Subcutaneous adipose tissue (tissue), 4 donors: Measurements from ENCODE around the gene NPHP4. TPM values are rescaled to one million over a fixed set of nuclear protein-coding genes. Genes with fewer than 3 reads are reported as not detected.

Experiments used
- total RNA-seq, 4 donors: library from RNA; depleted of rRNA; stranded (reverse); fragments of >200 nt; gene quantifications; one replicate each; pipeline ENCODE4 v1.1.0, GENCODE V29; 2016
- TF ChIP-seq, protein P1 (sequence below): fragments of 450-650 bp; IDR thresholded peaks from one replicate; pipeline ENCODE4 v1.5.1; 2016; ENCODE audit warnings: low read depth, mild to moderate bottlenecking, control low read depth, antibody characterized with exemption, moderate library complexity

Gene NPHP4
- total RNA-seq, 4 donors from 2014 or later, result 7.3 to 11.9 (median 9.5) TPM

DNA sequence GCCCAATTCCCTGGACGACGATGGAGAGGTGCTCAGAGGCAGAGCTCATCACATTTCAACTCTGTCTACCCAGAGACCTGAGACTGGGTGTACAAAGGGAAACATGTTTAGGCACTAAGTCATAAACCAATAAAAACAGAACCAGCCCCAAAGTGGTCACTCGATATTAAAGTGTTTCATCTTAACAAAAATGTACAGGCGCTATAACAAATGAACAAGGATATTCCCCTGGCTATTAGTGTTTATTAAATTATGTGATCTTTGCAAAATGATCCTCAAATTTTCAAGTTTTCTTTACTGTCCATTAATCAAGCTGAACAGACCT, 43.6 kb downstream of the NPHP4 start:
- TF ChIP-seq, protein P1, sequence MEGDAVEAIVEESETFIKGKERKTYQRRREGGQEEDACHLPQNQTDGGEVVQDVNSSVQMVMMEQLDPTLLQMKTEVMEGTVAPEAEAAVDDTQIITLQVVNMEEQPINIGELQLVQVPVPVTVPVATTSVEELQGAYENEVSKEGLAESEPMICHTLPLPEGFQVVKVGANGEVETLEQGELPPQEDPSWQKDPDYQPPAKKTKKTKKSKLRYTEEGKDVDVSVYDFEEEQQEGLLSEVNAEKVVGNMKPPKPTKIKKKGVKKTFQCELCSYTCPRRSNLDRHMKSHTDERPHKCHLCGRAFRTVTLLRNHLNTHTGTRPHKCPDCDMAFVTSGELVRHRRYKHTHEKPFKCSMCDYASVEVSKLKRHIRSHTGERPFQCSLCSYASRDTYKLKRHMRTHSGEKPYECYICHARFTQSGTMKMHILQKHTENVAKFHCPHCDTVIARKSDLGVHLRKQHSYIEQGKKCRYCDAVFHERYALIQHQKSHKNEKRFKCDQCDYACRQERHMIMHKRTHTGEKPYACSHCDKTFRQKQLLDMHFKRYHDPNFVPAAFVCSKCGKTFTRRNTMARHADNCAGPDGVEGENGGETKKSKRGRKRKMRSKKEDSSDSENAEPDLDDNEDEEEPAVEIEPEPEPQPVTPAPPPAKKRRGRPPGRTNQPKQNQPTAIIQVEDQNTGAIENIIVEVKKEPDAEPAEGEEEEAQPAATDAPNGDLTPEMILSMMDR, result no peak

DNA sequence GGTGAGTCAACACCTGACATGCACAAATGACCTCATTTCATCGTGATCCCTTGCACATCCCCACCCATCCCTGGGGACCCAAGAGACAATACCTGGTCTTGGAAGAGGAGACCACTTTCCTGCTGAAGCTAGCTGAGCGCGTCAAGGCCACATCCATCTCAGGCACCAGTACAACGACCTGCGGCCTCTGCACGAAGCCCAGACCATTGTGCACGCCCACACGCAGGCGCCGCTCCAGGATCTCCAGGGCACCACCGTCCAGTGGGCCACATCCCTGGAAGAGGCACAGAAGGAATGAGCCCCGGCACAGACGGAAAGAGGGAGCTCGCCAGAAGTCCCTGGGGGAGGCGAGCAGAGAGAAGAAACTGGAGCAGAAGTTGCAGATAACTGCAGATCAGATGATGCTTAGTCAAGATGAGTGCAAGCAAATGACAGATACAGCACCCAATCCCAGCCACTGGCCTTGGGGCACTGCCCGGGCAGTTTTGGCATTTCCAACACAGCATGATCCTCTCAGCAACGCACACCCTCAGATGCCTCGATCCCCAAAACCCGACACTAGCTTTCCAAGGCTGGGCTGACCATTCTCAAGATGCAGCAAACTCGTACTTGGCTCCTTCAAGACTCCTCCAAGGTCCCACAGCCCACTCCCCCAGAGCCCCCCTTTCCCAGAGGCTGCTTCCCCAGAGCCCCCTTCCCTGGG, 44.1 kb downstream of the NPHP4 start:
- TF ChIP-seq, protein P1, result no peak

DNA sequence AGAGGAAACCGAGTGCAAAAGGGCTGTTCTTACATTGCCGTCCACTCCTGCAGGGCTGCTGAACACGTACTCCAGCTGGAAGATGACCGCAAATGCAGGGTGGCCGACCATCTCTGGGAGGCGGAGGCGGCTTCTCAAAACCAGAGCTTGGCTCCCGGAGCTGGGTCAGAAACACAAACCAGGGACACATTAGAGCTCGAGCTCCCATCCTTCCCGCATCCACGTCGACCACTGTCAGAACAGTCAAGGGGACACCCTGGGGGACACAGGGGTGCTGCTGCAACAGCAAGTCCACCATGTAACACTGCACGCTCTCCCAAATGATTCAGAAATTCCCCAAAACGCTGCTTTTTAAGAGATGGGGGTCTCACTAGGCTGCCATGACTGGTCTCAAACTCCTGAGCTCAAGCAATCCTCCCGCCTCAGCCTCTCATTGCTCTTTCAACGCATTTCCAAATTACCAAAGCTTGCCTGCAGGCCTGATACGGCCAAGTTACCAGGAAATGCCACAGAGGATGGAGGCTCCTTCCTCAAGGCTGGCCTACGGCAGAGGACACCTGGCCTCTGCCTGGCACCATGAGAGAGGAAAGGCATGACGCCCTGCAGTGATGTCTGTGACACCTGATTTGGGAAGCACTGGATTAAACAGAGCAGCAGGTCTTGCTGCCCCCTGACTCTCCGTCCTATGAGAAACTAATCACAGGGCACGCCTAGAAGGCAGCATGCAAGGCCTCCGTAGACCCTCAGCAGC, 45.0 kb downstream of the NPHP4 start:
- TF ChIP-seq, protein P1, result no peak

DNA sequence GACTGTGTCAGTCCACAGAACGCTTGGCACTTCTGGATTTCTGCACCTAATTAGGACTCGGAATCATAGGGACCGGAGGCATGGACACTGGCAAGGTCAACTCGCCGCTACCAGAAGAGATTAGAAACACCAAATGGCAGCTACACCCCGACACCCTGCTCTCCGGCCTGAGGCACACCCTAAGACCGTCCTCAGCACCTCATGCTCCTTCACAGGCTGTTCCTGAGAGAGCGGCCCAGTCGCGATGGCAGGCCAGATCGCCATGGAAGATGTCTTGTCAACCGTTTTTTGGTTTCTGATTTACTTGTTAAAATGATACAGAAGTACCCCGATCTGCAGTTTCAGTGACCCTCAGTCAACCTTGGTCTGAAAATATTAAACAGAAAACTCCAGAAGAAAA, 46.8 kb downstream of the NPHP4 start:
- TF ChIP-seq, protein P1, result no peak

DNA sequence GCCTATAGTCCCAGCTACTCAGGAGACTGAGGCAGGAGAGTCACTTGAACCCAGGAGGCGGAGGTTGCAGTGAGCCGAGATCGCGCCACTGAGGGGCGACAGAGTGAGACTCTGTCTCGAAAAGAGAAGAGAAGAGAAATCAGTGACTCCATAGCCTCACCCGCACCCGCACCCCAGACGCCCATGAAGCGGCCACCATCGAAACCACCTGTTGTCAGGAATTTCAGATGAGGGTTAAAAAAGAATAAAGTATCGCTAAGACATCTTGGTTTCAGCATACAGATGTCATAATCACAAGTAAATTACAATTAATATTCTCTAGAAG, 47.4 kb downstream of the NPHP4 start:
- TF ChIP-seq, protein P1, result no peak

DNA sequence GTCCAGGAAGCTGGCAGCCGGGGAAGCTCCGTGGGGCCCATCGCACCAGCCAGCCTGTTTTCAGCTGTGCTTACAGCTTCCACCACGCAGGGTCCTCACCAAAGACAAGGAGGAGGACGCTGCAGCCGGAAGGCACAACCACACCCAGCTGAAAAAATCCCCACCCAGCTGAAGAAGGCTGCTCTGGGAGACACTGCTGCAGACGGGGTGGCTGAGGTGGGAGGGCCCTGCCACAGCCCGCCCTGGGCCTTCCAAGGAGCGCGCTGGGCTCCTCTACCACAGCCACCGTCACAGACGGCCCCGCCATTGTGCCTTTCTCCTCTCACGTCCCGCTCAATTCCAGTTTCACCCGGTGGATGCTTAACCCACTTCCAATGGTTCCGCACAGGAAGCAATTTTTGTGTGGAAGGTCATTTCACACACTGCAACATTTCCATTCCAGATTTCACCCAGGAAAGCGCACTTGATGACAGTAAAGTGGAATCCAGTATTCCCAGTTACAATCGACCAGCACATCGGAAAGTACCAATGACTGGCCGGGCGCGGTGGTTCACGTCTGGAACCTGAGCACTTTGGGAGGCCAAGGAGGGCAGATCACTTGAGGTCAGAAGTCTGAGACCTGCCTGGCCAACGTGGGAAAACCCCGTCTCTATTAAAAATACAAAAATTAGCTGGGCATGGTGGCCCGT, 47.9 kb downstream of the NPHP4 start:
- TF ChIP-seq, protein P1, result no peak
